OCI-LY1 (cell line): ENCODE measurements around the gene PAPPA.

Experiments
- EZH2 ChIP-seq: fragments of 200-600 bp; sonication (generic), shearing (Covaris generic); IDR thresholded peaks from 2 replicates; pipeline ENCODE4 v1.8.0; 2017; ENCODE audit warnings: borderline replicate concordance, mixed run types, mild to moderate bottlenecking, antibody characterized with exemption, low read length, moderate library complexity, mixed read lengths
- TF ChIP-seq, protein P1 (sequence below): fragments of 200-600 bp; sonication (generic), shearing (Covaris generic); IDR thresholded peaks from 2 replicates; pipeline ENCODE4 v1.5.1; 2017; ENCODE audit warnings: mild to moderate bottlenecking, antibody characterized with exemption, low read length, moderate library complexity, mixed read lengths

DNA sequence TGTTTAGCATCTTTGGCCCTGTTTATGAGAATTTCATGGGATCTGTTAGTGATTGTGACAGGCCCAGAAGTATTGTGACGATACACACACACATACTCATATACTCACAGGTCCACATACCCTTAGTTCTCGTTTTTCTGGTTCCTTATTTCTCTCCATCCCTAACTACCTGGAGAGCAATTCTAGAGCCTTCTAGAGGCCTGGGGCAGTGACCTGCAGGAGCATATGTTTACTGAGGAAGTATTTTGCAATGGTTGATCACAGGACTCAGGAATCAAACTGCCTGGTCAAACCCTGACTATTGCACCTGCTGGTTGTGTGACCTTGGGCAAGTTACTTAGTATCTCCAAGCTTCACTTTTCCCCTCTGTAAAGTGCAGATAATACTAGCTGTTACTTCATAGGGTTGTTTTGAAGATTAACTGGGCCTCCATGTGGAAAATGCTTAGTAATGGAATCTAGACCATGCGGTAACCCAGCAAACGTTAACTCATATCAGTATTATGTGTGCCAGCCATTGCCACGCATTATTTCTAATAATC is 8.7 kb downstream of the PAPPA start:
- TF ChIP-seq, protein P1, sequence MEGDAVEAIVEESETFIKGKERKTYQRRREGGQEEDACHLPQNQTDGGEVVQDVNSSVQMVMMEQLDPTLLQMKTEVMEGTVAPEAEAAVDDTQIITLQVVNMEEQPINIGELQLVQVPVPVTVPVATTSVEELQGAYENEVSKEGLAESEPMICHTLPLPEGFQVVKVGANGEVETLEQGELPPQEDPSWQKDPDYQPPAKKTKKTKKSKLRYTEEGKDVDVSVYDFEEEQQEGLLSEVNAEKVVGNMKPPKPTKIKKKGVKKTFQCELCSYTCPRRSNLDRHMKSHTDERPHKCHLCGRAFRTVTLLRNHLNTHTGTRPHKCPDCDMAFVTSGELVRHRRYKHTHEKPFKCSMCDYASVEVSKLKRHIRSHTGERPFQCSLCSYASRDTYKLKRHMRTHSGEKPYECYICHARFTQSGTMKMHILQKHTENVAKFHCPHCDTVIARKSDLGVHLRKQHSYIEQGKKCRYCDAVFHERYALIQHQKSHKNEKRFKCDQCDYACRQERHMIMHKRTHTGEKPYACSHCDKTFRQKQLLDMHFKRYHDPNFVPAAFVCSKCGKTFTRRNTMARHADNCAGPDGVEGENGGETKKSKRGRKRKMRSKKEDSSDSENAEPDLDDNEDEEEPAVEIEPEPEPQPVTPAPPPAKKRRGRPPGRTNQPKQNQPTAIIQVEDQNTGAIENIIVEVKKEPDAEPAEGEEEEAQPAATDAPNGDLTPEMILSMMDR: no peak
- no peak for TF ChIP-seq EZH2
